Measurements from ENCODE around the gene ZNF316. TPM values are rescaled to one million over a fixed set of nuclear protein-coding genes. Genes with fewer than 3 reads are reported as not detected.

The ZNF316 gene
- total and polyA plus RNA-seq, 12 donors: 10.6 to 98.1 (median 29.6) TPM

DNA sequence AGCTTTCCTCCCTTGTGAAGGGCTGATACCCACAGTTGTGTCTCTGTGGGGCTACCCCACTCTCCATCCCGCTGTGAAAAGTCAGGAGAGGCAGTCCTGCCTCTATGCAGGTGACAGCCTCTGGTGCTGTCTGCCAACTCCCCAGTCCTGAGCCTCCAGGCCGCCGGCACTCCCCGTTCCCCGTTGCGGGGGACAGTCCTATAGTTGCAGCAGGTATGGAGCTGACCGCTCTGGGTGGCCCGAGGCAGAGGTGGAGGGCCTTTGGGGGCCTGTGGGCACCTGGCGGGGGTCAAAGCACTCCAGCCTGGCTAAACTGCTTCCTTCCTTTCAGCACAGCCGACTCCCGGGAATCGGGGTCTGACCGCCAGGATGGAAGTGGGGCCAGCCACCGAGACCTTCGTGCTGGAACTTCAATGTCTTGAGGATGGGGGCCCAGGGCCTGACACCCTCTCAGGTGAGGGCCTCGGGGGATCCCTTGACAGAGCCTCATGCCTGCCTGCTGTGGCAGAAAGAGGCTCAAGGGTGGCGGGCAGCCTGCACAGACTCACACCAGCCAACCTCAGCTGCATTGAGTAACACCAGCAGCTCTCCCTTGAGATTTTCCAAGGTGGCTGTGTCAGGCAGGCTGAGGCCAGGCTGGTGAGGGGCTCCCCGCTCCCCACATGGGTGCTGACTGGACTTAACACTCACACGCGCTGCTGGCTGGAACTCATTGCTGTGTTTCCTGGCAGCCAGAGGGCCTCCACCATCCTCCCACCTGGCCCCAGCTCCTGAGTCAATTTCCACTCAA is 20.1 kb upstream of the ZNF316 start:
- 88 to 91% (median 89%) methylated on average over 8 to 20 of the region's 20 CpGs for WGBS, 4 donors
- no peak for DNase-seq
- H3K4me3 ChIP-seq: no peak overlapping the region
- intact Hi-C loops (cut with DNase I): no loop called here
- TF ChIP-seq POLR2A (IDR thresholded peaks at IDR 0.05) (no peak), CTCF (IDR thresholded peaks at IDR 0.05) (no peak)
- H3K27me3 ChIP-seq: no peaks in the 10 kb centered on the region
- no peak overlapping the region for H3K27ac ChIP-seq
- peaks cover 0 to 9% of the 10 kb centered on the region in 2 donors for H3K4me1 ChIP-seq (replicated peaks in 1 of 2)
- H3K9me3 ChIP-seq (replicated peaks in 1 of 3): no peaks in the 10 kb centered on the region
- H3K36me3 ChIP-seq (replicated peaks in 1 of 2): peaks cover 0 to 8% of the 10 kb centered on the region in 2 donors

GRCh38 chr7:6618621-6619020 is 18.5 kb upstream of the ZNF316 start:
- Histone ChIP-seq H3K36me3 (replicated peaks in 1 of 2) (peaks cover 0 to 8% of the 10 kb centered on the region in 2 donors), H3K9me3 (replicated peaks in 1 of 3) (no peaks in the 10 kb centered on the region), H3K4me1 (replicated peaks in 1 of 2) (peaks cover 0 to 9% of the 10 kb centered on the region in 2 donors), H3K4me3 (no peak overlapping the region), H3K27me3 (no peaks in the 10 kb centered on the region), H3K27ac (no peak overlapping the region)
- intact Hi-C loops (cut with DNase I): no loop called here
- TF ChIP-seq POLR2A (IDR thresholded peaks at IDR 0.05) (no peak), CTCF (IDR thresholded peaks at IDR 0.05) (no peak)
- DNase-seq: no peak
- 72 to 85% (median 79%) methylated on average over 4 of the region's 4 CpGs for WGBS, 4 donors

GRCh38 chr7:6619961-6620360 is 17.2 kb upstream of the ZNF316 start:
- Histone ChIP-seq H3K4me3 (no peak overlapping the region), H3K27me3 (no peaks in the 10 kb centered on the region), H3K9me3 (replicated peaks in 1 of 3) (no peaks in the 10 kb centered on the region), H3K27ac (no peak overlapping the region), H3K36me3 (replicated peaks in 1 of 2) (peaks cover 0 to 8% of the 10 kb centered on the region in 2 donors), H3K4me1 (replicated peaks in 1 of 2) (peaks cover 0 to 8% of the 10 kb centered on the region in 2 donors)
- no peak for TF ChIP-seq CTCF (IDR thresholded peaks at IDR 0.05)
- TF ChIP-seq POLR2A (IDR thresholded peaks at IDR 0.05): no peak
- 83 to 97% (median 89%) methylated on average over 3 of the region's 3 CpGs for WGBS, 4 donors
- DNase-seq: no peak
- intact Hi-C loops (cut with DNase I): no loop called here

GRCh38 chr7:6621195-6622133 is 15.7 kb upstream of the ZNF316 start:
- H3K36me3 ChIP-seq (replicated peaks in 1 of 2): peaks cover 0 to 8% of the 10 kb centered on the region in 2 donors
- H3K27me3 ChIP-seq: no peaks in the 10 kb centered on the region
- TF ChIP-seq CTCF (IDR thresholded peaks at IDR 0.05) (no peak), POLR2A (IDR thresholded peaks at IDR 0.05) (no peak)
- WGBS, 4 donors: 82 to 91% (median 87%) methylated on average over 11 to 20 of the region's 20 CpGs
- H3K9me3 ChIP-seq (replicated peaks in 1 of 3): no peaks in the 10 kb centered on the region
- H3K4me3 ChIP-seq: no peak overlapping the region
- H3K4me1 ChIP-seq (replicated peaks in 1 of 2): no peaks in the 10 kb centered on the region
- intact Hi-C loops (cut with DNase I): no loop called here
- no peak for DNase-seq
- H3K27ac ChIP-seq: no peak overlapping the region
